Activated CD8-positive, alpha-beta T cell treated with anti-CD3 and anti-CD28 coated beads for 36 hours (primary cell): ENCODE results near the gene CBFA2T3. TPM values are rescaled to one million over a fixed set of nuclear protein-coding genes. Genes with fewer than 3 reads are reported as not detected.

ENCODE experiments used
- ATAC-seq: fragments of 200-7000 bp; cut with Tn5 transposase; one replicate; pipeline ENCODE4 v1.10.0; 2021; ENCODE audit warnings: mild to moderate bottlenecking, moderate library complexity
- CTCF ChIA-PET: fragments of 350-600 bp; sonication (Branson Sonifier 250); formaldehyde crosslinking; loops from one replicate; lab custom pipeline; 2021; ENCODE audit warnings: antibody characterized with exemption; lab: Charles Lee
- POLR2A ChIA-PET: fragments of 350-600 bp; sonication (Branson Sonifier 250); formaldehyde crosslinking; loops from one replicate; lab custom pipeline; 2021; ENCODE audit warnings: antibody characterized with exemption; lab: Charles Lee
- DNase-seq: peaks from one replicate; pipeline ENCODE4 v3.0.0-alpha.2; 2020
- H3K27ac Mint-ChIP-seq: one replicate; pipeline ENCODE4 v1.8.0; 2021; ENCODE audit warnings: mild to moderate bottlenecking, mixed read lengths
- H3K27me3 Mint-ChIP-seq: one replicate; pipeline ENCODE4 v1.8.0; 2021; ENCODE audit warnings: mixed read lengths
- H3K36me3 Mint-ChIP-seq: one replicate; pipeline ENCODE4 v1.8.0; 2021; ENCODE audit warnings: low read depth, mixed read lengths
- H3K4me1 Mint-ChIP-seq: one replicate; pipeline ENCODE4 v1.8.0; 2021; ENCODE audit warnings: low read depth, mixed read lengths
- H3K4me3 Mint-ChIP-seq: one replicate; pipeline ENCODE4 v1.8.0; 2021; ENCODE audit warnings: mild to moderate bottlenecking, moderate library complexity, mixed read lengths
- H3K9me3 Mint-ChIP-seq: one replicate; pipeline ENCODE4 v1.8.0; 2021; ENCODE audit warnings: mixed read lengths
- CTCF ChIP-seq: fragments of 200-600 bp; IDR thresholded peaks from one replicate; pipeline ENCODE4 v1.8.0; 2022; ENCODE audit warnings: antibody characterized with exemption, mild to moderate bottlenecking
- intact Hi-C: fragments of 100-400 bp; cut with micrococcal nuclease; formaldehyde crosslinking; loops from one replicate; pipeline ENCODE4 v1.10.0; 2022
- total RNA-seq, 2 experiments: library from RNA; stranded (reverse); gene quantifications; one replicate each; pipeline ENCODE4 v1.2.3, GENCODE V29; 2021

CBFA2T3 gene
- total RNA-seq, 2 experiments from 2014 or later = 0.14 to 0.34 TPM

- Mint-ChIP-seq H3K4me1 (no peaks in the 10 kb centered on the region), H3K27me3 (peaks cover 30% of the 10 kb centered on the region), H3K9me3 (no peaks in the 10 kb centered on the region), H3K4me3 (no peak overlapping the region), H3K36me3 (no peaks in the 10 kb centered on the region), H3K27ac (no peak overlapping the region)
- DNase-seq (no peak), ATAC-seq (no peak)
- TF ChIP-seq CTCF = no peak
- ChIA-PET POLR2A (no interaction called here), CTCF (no interaction called here)
- intact Hi-C loops = no loop called here
Observed at GRCh38 chr16:88974080-88974915, 2.7 kb downstream of the CBFA2T3 start.

GRCh38 chr16:88973415-88974050 lies 3.5 kb downstream of the CBFA2T3 start:
- no peak for TF ChIP-seq CTCF
- POLR2A ChIA-PET = no interaction called here
- ATAC-seq (no peak), DNase-seq (no peak)
- H3K27ac Mint-ChIP-seq = no peak overlapping the region
- CTCF ChIA-PET = no interaction called here
- intact Hi-C loops = no loop called here
- no peak overlapping the region for H3K4me3 Mint-ChIP-seq
- H3K27me3 Mint-ChIP-seq = peaks cover 27% of the 10 kb centered on the region
- no peaks in the 10 kb centered on the region for H3K9me3 Mint-ChIP-seq
- H3K4me1 Mint-ChIP-seq = peaks cover 3% of the 10 kb centered on the region
- H3K36me3 Mint-ChIP-seq = no peaks in the 10 kb centered on the region

- no peaks in the 10 kb centered on the region for H3K36me3 Mint-ChIP-seq
- H3K9me3 Mint-ChIP-seq = no peaks in the 10 kb centered on the region
- H3K27ac Mint-ChIP-seq = no peak overlapping the region
- ChIA-PET CTCF (no interaction called here), POLR2A (no interaction called here)
- ATAC-seq (no peak), DNase-seq (no peak)
- no peak overlapping the region for H3K4me3 Mint-ChIP-seq
- peaks cover 24% of the 10 kb centered on the region for H3K27me3 Mint-ChIP-seq
- peaks cover 6% of the 10 kb centered on the region for H3K4me1 Mint-ChIP-seq
- intact Hi-C loops = no loop called here
- TF ChIP-seq CTCF = no peak
Observed at GRCh38 chr16:88973007-88973410, 4.0 kb downstream of the CBFA2T3 start.

GRCh38 chr16:88972349-88972748 lies 4.7 kb downstream of the CBFA2T3 start:
- ChIA-PET POLR2A (no interaction called here), CTCF (no interaction called here)
- Mint-ChIP-seq H3K27me3 (peaks cover 24% of the 10 kb centered on the region), H3K27ac (no peak overlapping the region), H3K4me1 (peaks cover 13% of the 10 kb centered on the region), H3K36me3 (no peaks in the 10 kb centered on the region), H3K9me3 (no peaks in the 10 kb centered on the region), H3K4me3 (no peak overlapping the region)
- no peak for TF ChIP-seq CTCF
- intact Hi-C loops = no loop called here
- no peak for DNase-seq
- ATAC-seq = no peak
